ENCODE measurements around the gene PFDN1. TPM values are rescaled to one million over a fixed set of nuclear protein-coding genes. Genes with fewer than 3 reads are reported as not detected.

PFDN1 gene
- polyA plus RNA-seq, 1 donor: 57.7 TPM

DNA sequence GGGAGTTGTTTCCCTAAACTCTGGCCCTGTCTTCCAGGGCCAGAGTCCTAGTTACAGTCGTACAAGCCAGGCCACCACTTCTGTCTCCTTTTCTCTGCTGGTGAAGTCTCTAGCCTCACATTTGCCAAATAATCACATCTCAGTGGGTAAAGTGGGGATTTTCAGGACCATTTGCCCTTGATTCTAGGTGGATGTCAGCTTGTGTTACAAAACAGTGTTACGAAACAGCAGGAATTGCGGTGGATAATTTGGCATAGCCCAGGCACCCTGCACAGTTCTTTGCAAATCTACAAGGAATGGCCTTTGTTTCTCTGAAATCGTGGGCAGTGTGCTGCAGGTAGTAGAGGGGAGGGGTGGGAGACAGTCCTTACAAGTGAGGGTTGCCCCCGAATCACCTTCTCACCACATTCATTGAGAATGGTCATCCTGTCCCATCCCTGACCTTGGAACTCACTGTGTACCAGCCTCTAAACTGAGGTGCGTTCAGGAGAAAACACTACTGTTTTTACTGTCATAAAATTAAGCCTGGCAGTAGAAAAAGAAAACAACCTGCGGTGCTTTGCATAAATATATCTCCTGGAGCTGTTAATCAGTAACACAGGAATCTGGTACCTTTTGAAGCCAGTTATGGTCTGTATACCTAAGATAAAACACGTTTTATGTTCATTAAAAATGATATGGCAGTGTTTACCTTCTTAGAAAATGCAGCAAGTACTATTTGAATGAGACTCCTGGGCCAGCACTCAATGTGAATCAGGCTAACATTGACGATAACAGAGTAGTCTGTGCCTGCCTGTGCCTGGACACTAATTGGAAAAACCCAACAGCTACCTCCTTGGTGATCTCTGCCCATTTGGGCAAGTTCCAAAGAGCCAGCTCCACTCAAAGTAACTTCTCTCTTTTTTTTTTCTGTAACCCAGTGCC is 83.6 kb downstream of the PFDN1 start:
- WGBS (ENCODE audit: insufficient coverage, low lambda C conversion rate): 0% methylated on average over 1 of the region's 9 CpGs
- Histone ChIP-seq H3K36me3 (ENCODE audit: control insufficient read depth, insufficient read depth, low read length) (no peaks in the 10 kb centered on the region), H3K4me1 (ENCODE audit: control insufficient read depth, insufficient read depth, low read length) (peaks cover 82% of the 10 kb centered on the region), H3K9me3 (ENCODE audit: control insufficient read depth, low read depth, low read length) (no peaks in the 10 kb centered on the region), H3K4me3 (ENCODE audit: low read length) (no peak overlapping the region), H3K27me3 (ENCODE audit: control insufficient read depth, insufficient read depth, low read length) (no peaks in the 10 kb centered on the region), H3K27ac (ENCODE audit: low read length) (peak overlapping the region; percentile 62)
- DNase-seq: peak; percentile 54 to 87

DNA sequence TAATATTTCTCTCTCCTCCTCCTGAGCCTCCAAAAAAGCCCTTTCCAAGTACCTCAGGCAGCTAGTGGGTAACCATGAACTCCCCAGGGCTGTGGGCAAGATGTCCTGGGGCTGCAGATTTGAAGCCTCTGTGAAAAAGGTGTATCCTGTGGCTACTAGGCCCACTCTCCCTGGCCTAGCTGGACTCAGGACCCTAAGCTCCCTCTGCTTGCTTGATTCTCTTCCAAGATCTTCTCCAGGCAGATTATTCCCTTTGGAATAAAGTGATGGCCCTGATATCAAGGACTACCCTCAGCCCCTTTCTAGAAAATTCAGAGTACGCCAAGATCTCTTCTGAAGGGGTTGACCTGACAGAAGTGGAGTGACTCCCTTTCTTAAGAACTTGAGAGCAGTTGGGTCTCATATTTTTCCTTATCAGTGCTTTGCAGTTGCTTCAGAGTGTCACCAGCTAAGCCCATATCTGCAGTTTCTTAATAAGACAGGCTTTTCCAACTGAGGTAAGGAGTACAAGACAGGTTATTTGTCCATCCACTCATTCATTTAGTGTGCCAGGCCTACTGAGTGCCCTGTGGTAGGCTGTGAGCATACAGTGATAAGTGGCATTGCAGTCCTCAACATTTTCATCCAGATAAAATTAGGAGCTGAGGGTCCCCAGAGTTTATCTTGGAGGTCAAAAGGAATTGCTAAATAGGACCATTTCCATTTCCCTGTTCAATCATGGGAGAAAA is 85.4 kb downstream of the PFDN1 start:
- no CpG with 5 or more reads among the region's 1 CpG for WGBS (ENCODE audit: insufficient coverage, low lambda C conversion rate)
- DNase-seq: no peak
- Histone ChIP-seq H3K27me3 (ENCODE audit: control insufficient read depth, insufficient read depth, low read length) (no peaks in the 10 kb centered on the region), H3K9me3 (ENCODE audit: control insufficient read depth, low read depth, low read length) (no peaks in the 10 kb centered on the region), H3K36me3 (ENCODE audit: control insufficient read depth, insufficient read depth, low read length) (no peaks in the 10 kb centered on the region), H3K4me1 (ENCODE audit: control insufficient read depth, insufficient read depth, low read length) (peaks cover 67% of the 10 kb centered on the region), H3K27ac (ENCODE audit: low read length) (peak overlapping the region; percentile 71), H3K4me3 (ENCODE audit: low read length) (no peak overlapping the region)

DNA sequence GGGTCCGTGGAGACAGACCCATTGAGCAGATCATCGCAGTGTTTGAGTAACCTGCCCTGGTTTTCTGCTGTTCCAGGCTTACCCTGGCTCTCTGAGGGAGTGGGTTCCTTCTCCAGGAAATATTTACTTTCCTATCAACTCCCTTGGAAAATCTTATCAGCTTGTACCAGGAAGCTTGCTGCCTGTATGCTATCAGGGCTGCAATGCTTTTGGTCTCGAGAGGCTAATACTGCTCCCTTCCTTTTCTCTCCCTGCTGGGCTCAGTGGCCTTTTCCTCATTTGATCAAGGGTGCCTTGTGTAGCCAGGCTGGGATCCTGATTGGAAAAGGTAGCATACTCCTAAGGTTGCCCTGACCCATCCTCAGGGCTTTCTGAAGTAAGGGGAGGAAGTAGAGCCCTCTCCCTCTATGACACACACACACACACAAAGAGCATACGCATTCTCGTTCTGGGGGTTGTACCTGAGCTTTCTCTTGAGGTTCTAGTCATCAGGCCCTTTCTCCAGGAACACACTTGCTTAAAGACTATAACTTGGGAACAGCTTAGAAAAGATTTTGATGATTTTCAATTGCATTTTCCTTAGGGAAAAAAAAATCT is 86.3 kb downstream of the PFDN1 start:
- Histone ChIP-seq H3K9me3 (ENCODE audit: control insufficient read depth, low read depth, low read length) (no peaks in the 10 kb centered on the region), H3K36me3 (ENCODE audit: control insufficient read depth, insufficient read depth, low read length) (no peaks in the 10 kb centered on the region), H3K4me1 (ENCODE audit: control insufficient read depth, insufficient read depth, low read length) (peaks cover 59% of the 10 kb centered on the region), H3K4me3 (ENCODE audit: low read length) (no peak overlapping the region), H3K27me3 (ENCODE audit: control insufficient read depth, insufficient read depth, low read length) (no peaks in the 10 kb centered on the region), H3K27ac (ENCODE audit: low read length) (peak overlapping the region; percentile 71)
- no CpG with 5 or more reads among the region's 5 CpGs for WGBS (ENCODE audit: insufficient coverage, low lambda C conversion rate)
- DNase-seq: peak in 1 of 2 donors; percentile 84

DNA sequence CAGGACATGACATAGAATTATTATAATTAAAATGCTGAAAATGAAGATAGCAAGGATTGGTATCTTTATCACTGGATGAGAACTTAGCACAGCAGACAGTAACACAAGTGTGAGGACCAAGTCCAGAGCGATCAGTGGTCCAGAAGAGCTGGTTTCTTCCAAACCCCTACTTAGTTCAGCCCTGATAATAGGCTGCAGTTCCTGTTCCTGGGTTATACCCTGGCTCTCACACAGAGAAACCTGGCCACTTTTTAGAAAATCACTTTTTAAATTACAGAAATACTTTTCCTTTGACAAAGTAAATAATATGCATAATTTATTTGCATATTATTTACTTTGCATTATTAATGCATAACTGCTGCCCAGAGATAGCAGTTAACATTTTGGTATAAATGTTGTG is 87.6 kb downstream of the PFDN1 start:
- H3K4me1 ChIP-seq (ENCODE audit: control insufficient read depth, insufficient read depth, low read length): peaks cover 47% of the 10 kb centered on the region

DNA sequence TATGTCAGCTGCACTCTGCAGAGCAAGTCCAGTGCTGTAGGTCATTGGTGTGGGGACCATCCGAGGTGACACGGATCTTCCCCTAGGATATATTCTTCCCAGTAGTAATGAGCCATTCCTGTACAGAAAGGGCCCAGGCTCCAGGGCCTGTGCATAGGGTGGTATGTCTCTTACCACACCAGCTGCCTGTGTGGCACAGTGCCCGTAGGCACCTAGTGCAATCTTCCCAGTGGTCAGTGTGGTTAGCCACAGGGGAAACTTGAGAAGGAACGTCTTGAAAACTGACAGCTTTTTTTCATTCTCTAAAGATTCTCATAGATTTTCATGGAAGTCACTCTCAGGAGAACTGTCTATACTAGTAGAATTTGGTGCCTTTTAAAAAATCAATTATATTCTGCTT is 88.1 kb downstream of the PFDN1 start:
- Histone ChIP-seq H3K9me3 (ENCODE audit: control insufficient read depth, low read depth, low read length) (no peaks in the 10 kb centered on the region), H3K4me1 (ENCODE audit: control insufficient read depth, insufficient read depth, low read length) (peaks cover 42% of the 10 kb centered on the region), H3K4me3 (ENCODE audit: low read length) (no peak overlapping the region), H3K36me3 (ENCODE audit: control insufficient read depth, insufficient read depth, low read length) (peaks cover 3% of the 10 kb centered on the region), H3K27ac (ENCODE audit: low read length) (no peak overlapping the region), H3K27me3 (ENCODE audit: control insufficient read depth, insufficient read depth, low read length) (no peaks in the 10 kb centered on the region)
- WGBS (ENCODE audit: insufficient coverage, low lambda C conversion rate): 100% methylated on average over 1 of the region's 4 CpGs
- no peak for DNase-seq

More for the DNA sequence above, 87.6 kb downstream of the PFDN1 start:
- Histone ChIP-seq H3K27me3 (ENCODE audit: control insufficient read depth, insufficient read depth, low read length) (no peaks in the 10 kb centered on the region), H3K9me3 (ENCODE audit: control insufficient read depth, low read depth, low read length) (no peaks in the 10 kb centered on the region), H3K27ac (ENCODE audit: low read length) (no peak overlapping the region), H3K4me3 (ENCODE audit: low read length) (no peak overlapping the region), H3K36me3 (ENCODE audit: control insufficient read depth, insufficient read depth, low read length) (peaks cover under 1% of the 10 kb centered on the region)
- no peak for DNase-seq
- WGBS (ENCODE audit: insufficient coverage, low lambda C conversion rate): no CpG with 5 or more reads among the region's 1 CpG

- H3K36me3 ChIP-seq (ENCODE audit: control insufficient read depth, insufficient read depth, low read length): peaks cover 3% of the 10 kb centered on the region
- peaks cover 31% of the 10 kb centered on the region for H3K4me1 ChIP-seq (ENCODE audit: control insufficient read depth, insufficient read depth, low read length)
- H3K9me3 ChIP-seq (ENCODE audit: control insufficient read depth, low read depth, low read length): no peaks in the 10 kb centered on the region
- H3K4me3 ChIP-seq (ENCODE audit: low read length): no peak overlapping the region
- DNase-seq: no peak
- H3K27me3 ChIP-seq (ENCODE audit: control insufficient read depth, insufficient read depth, low read length): no peaks in the 10 kb centered on the region
- no peak overlapping the region for H3K27ac ChIP-seq (ENCODE audit: low read length)
- WGBS (ENCODE audit: insufficient coverage, low lambda C conversion rate): no CpG with 5 or more reads among the region's 1 CpG
These were observed 89.4 kb downstream of the PFDN1 start for GRCh38 chr5:140213370-140213983.

GRCh38 chr5:140208065-140208464 is 94.8 kb downstream of the PFDN1 start:
- no peak overlapping the region for H3K27ac ChIP-seq (ENCODE audit: low read length)
- H3K9me3 ChIP-seq (ENCODE audit: control insufficient read depth, low read depth, low read length): no peaks in the 10 kb centered on the region
- peaks cover 3% of the 10 kb centered on the region for H3K36me3 ChIP-seq (ENCODE audit: control insufficient read depth, insufficient read depth, low read length)
- peaks cover 5% of the 10 kb centered on the region for H3K4me1 ChIP-seq (ENCODE audit: control insufficient read depth, insufficient read depth, low read length)
- no peaks in the 10 kb centered on the region for H3K27me3 ChIP-seq (ENCODE audit: control insufficient read depth, insufficient read depth, low read length)
- H3K4me3 ChIP-seq (ENCODE audit: low read length): no peak overlapping the region
- no peak for DNase-seq

DNA sequence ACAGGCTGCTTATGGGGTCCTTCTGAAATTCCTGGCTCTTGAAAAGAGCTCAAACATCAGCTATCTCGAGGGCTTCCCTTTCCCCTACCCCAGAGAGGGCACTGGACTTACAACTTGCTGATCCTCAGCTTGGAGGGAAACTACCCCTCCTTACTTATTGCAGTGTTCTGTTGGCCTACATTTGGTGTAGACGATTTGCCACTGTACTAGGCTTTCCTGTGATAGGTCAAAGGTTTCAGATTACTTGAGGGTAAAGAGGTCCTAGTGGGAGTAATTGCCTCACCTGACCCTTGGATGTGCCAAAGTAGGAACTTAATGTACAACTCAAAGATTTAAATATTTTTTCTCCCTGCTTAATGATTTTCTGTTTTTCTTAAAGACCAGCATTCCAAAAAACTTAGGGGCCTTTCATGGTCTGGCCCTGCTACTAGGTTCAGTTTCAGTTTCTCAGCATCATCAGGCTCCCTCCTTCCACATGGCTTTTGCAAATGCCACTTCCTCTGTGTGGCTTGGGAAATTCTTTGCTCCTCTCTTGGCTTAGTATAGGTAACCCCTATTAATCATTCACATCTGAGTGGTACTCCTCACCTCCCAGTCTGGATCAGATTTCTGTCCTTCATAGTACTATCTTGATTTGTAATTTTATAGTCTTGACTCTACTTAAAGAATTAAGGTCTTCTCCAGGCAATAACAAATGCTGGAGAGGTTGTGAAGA is 95.5 kb downstream of the PFDN1 start:
- no peaks in the 10 kb centered on the region for H3K27me3 ChIP-seq (ENCODE audit: control insufficient read depth, insufficient read depth, low read length)

GRCh38 chr5:140205952-140206351 is 96.9 kb downstream of the PFDN1 start:
- Histone ChIP-seq H3K4me1 (ENCODE audit: control insufficient read depth, insufficient read depth, low read length) (peaks cover 5% of the 10 kb centered on the region), H3K27ac (ENCODE audit: low read length) (no peak overlapping the region)

More for the DNA sequence above, 95.5 kb downstream of the PFDN1 start:
- Histone ChIP-seq H3K36me3 (ENCODE audit: control insufficient read depth, insufficient read depth, low read length) (peaks cover 3% of the 10 kb centered on the region), H3K9me3 (ENCODE audit: control insufficient read depth, low read depth, low read length) (no peaks in the 10 kb centered on the region), H3K4me3 (ENCODE audit: low read length) (no peak overlapping the region), H3K4me1 (ENCODE audit: control insufficient read depth, insufficient read depth, low read length) (peaks cover 5% of the 10 kb centered on the region), H3K27ac (ENCODE audit: low read length) (no peak overlapping the region)
- WGBS (ENCODE audit: insufficient coverage, low lambda C conversion rate): no CpG with 5 or more reads among the region's 2 CpGs
- no peak for DNase-seq

More at GRCh38 chr5:140205952-140206351, 96.9 kb downstream of the PFDN1 start:
- H3K27me3 ChIP-seq (ENCODE audit: control insufficient read depth, insufficient read depth, low read length): no peaks in the 10 kb centered on the region
- WGBS (ENCODE audit: insufficient coverage, low lambda C conversion rate): 82% methylated on average over 4 of the region's 4 CpGs
- no peaks in the 10 kb centered on the region for H3K9me3 ChIP-seq (ENCODE audit: control insufficient read depth, low read depth, low read length)
- no peak for DNase-seq
- H3K4me3 ChIP-seq (ENCODE audit: low read length): no peak overlapping the region
- H3K36me3 ChIP-seq (ENCODE audit: control insufficient read depth, insufficient read depth, low read length): peaks cover 3% of the 10 kb centered on the region
